ENCODE results near the gene SLC45A2. TPM values are rescaled to one million over a fixed set of nuclear protein-coding genes. Genes with fewer than 3 reads are reported as not detected.

The SLC45A2 gene
- total and polyA plus RNA-seq, 2 of the 8 experiments (the other 6 are each of a cell fraction or from before 2014, with no cell fraction given) = 0.09 TPM; not detected in 1

GRCh38 chr5:33969572-33970452 lies 14.7 kb downstream of the SLC45A2 start (continued):
- TF ChIP-seq TCF12 (IDR thresholded peaks at IDR 0.05; ENCODE audit: low read depth, low read length) = no peak
- TF ChIP-seq ZNF274 (IDR thresholded peaks at IDR 0.05; ENCODE audit: borderline replicate concordance, extremely low read depth, low read length) = no peak
